ENCODE data around the gene RANGAP1.

RANGAP1 gene

DNA sequence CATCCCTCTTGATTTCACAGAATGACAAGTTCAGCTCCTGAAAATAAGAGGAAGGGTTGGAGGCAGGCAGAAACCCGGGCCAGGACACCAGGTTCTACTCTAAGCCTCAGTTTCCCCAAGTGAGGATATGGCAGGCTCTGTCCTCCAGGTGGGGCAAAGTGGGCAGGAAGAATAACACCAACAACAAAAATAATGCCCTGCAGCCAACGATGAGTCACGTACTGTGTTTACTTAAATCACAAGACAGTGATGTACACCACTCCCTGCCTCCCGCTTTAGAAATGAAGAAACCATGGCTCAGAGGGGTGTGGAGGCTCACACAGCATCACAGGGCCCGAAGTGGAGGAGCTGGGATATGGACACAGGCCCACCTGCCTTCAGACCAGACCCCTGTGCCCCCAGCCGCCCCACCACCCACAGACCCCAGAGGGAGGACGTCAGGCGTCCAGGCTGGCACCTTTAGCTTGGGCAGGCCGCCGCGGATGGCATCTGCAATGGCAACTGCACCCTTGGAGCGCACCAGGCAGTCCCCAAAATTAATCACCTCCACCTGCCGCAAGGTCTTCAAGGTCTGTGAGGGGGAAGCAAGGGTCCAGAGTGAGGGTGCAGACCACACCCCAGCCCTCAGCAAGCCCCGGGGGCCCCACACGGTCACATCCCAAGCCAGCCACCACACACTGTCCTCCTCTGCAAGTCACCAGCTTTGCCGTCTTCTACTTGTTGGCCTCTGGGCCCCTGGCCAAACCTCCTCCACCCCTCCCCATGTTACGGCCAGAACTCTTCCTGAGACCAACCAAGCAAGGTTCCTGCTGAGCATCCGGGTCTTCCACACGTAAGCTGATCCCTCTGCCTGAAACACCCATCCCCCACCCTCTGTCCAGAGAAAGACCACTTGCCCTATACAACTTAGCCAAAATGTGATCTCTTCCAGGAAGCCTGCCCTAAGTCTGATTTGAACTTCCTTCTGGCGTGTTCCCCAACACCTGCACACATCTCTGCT lies 29.4 kb downstream of the RANGAP1 start:
- DNase-seq, result no peak

DNA sequence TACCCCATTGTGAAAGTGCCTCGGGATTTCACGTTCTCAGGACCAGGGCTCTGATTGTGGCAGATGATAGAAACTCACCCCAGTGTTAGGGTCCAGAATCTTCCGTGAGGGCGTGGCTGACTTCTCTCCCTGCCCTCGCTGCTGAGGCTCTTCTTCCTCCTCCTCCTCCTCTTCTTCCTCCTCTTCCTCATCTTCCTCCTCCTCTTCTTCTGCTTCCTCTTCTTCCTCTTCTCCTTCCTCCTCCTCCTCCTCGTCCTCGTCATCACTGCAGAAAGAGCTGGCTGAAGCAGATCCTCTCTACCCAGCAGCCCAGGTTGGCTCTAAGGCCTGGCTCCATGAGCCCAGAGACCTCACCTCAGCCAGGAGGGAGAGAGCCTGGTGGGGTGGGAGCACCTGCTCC lies 31.8 kb downstream of the RANGAP1 start:
- no peak for DNase-seq

DNA sequence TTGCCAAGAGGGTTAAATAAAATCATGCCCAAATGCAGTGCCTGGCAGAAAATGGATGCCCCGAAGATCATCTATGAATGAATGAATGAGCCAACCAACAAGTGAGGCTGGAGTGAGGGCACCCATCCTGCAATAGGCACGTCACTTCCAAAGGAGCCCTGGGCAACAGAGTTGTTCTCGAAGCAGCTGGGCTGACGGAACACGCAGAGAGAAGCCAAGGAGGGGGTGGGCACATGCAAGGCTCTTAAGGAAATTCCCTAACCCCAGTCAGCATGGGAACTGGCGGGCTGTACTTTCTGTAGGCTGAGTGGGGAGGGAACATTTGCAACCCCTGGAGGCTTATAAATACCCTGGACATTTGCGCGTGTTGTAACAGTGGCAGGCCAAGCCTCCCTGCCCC lies 33.6 kb downstream of the RANGAP1 start:
- no peak for DNase-seq

DNA sequence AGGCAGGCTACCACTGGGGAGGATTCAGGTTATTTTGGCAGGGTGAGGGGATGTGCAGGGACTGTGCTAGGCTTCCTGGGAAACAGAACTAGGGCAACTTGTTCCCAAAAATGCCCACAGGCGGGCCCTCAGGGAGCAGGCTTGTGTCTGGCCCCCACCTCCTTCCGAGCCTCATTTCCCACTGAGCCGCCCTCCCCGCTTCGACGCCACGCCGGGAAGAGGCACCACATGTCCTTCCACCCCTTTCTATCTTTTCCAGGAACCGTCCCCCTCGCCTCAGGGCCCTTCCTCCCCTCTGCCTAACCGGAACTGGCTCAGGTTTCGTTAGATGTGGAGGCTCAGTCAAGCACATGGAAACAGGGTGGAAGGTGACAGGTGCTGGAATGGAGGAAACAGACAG lies 35.9 kb downstream of the RANGAP1 start:
- DNase-seq, result no peak

DNA sequence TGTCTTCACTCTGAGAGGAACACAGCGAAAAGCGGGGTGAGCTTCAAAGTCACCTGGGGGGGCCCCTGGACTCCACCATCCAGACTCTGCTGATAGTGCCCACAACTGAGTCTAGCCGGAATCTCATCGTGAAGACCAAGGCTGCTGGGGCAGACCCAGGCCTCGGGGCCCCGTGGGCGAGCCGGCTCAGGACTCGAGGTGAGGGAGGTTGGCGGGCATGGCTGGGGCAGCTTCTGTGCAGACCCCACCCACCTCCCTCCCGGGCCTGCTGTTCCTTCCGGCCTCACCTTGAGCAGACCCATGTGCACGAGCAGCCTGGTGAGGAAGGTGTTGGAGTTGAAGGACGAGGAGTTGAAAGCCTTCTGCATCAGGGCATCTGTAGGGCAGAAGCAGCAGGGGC lies 36.5 kb downstream of the RANGAP1 start:
- no peak for DNase-seq

DNA sequence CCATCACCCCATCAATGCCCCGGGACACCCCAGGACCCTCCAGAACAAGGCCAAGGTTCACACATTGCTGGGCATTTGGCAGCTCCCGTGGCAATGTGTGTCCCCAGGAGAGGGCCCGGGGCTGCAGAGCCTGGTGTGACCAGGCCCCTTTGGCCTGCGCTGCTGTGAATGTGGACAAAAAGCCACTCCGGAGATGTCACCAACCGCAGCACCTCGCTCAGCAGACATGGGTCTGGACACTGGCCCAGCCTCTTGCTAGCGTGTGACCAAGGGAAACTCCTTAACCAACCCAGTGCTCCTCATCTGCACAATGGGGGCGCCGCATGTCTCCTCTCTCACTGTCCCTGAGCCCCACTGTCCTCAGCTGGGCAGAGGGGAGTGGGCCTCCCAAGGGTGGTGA lies 37.2 kb downstream of the RANGAP1 start:
- DNase-seq, result no peak

DNA sequence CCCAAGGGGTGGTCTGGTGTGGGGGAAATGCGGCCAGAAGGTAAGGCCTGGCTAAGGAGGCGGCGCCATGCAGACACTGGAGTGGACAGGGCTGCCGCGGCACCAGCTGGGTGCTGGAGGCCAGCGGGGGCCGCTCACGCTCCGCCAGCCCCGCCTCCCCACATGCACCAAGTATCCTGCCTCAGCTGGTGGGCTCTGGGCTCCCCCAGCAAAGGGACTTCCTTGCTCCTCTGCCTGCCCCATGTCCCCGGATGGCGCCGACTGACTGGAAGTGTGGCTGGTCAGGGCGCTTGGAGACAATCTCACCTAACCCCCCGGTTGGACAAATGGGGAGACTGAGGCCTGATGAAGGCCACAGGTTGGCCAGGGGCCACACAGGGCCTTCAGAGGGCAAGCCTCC lies 37.7 kb downstream of the RANGAP1 start:
- no peak for DNase-seq

DNA sequence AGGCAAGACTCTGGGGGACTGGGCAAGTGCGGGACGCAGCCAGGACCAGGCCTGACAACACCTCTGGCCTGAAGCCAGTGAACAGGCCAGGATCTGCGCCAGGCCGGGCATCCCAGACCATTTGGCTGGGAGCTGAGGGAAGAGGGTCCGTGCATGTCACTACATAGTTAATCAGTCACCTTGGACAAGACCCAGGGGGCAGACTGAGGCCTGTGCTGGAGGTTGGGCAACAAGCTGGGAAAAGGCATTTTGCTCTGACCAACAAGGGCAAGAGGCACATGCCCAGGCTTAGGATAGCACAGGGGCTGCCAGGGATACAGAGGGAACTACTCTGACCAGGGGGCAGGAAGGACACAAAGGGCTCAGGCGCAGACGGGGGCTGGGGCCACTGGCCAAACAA lies 38.3 kb downstream of the RANGAP1 start:
- DNase-seq, result no peak

DNA sequence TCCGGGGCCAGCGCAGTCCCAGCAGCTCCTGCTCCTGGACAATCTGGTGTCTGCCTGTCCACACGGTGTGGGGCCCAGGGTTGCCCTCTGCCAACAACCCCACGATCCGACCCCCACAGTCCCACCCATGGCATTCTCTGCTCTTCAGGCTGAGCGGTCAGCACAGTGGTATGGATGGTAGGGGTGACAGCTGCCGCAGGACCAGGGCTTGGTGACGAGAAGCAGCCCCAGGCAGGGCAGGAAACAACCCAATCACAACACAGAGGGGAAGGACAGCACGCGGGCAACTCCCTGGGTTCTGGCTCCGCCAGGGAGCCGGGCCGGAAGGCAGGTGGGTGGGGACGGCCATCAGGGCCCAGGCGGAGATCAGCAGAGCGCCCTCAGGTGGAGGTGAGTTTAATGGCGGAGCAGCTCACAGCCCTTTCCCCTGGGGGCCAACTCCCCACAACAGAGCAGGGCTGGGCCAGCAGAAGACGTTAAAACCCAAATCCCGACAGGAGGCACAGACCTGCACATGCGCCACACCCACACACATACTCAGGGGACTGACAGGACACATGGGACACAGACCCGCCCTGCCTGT lies 40.0 kb downstream of the RANGAP1 start:
- DNase-seq, result no peak

DNA sequence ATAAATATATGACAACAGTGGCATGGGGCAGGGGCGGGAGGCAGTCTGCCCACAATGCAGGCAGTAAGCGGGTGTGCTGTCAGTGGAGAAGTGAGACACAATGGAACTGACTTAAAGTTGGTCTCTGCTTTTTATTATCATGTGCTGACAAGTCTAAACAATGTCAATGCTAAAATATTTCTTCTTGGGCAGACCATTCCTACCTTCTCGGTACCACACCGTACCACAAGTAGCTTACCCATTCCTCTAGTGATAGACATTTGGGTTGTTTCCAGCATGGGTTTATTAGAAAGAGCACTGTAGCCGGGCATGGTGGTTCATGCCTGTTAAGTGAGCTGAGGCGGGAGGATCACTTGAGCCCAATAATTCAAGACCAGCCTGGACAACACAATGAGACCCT lies 42.6 kb downstream of the RANGAP1 start:
- DNase-seq, result no peak

DNA sequence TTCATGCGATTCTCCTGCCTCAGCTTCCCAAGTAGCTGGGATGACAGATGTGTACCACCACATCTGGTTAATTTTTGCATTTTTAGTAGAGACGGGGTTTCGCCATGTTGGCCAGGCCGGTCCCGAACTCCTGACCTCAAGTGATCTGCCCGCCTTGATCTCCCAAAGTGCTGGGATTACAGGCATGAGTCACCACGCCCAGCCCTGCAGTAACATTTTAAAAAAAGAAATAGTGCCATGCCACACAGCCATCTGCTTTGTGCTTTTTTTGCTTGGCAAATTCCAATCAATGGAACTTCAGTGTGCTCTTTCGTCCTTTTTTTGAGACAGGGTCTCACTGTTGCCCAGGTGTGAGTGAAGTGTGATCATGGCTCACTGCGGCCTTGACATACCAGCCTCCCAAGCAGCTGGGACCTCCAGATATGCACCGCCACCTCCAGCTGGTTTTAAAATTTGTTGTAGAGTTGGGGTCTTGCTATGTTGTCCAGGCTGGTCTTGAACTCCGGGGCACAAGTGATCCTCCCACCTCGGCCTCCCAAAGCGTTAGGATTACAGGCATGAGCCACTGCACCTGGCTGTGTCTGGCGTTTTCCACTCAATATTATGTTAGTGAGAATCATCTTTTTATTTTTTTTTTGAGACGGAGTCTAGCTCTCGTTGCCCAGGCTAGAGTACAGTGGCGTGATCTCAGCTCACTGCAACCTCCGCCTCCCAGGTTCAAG lies 43.4 kb downstream of the RANGAP1 start:
- DNase-seq, result no peak

DNA sequence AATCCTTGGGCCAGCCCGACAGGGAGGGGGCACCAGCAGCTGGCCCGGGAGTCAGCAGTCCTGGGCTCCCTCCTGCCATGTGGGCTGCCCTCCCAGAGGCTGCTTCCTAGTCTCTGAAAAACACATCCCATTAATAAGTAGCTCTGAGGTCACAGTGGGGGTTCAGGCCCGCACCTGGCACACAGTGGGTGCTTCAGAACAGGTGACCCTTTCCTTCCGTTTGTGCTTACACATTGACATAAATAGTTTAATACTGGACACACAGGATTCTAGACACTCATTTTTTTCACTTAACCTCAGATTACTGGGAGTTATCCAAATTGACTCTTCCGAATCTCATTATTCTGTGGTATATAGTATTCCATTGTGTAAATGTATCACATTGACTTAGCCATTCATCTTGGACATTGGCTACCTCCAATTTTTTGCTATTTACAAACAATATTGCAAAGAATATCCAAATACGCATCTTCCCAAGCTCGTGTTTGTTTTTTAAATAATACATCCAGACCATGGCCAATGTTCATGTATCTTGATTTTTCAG lies 44.8 kb downstream of the RANGAP1 start:
- no peak for DNase-seq

DNA sequence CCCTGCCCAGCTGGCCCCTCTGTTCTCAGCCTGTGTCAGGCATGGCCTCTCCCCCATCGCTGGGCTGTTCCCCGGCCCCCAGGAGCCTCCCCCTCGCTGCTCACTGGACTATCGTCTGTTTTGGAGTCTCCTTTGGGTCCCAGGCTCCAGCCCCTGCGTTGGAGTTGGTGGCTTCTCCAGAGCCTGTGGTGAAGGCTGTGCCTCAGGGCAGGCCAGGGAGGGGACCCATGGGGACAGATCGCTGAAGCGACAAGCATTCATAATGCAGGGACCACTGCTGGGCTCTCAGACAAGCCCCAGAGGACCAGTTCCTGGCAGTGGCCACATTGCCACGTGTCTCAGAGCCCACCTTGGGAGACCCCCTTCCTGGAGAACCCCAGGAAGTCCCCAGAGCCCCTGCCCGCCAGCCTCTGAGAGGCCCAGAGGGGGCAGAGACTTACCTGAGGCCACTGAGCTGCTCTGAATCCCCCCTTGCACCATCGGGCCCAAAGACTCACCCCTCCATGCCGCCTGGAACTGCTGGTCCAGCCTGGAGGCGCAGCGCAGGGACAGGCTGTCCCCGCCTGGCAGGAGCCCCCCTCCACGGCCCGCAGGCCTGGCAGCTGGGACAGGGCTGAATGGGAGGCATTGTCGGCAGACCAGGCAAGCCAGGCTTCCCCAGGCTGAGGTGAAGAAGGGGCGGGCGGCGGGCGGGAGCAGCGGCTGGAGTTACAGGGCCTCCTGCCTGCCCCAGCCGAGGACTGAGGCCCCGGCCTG lies 45.4 kb downstream of the RANGAP1 start, which contains the start of gene CHADL:
Gene CHADL, minus strand, starts transcription at position 555 of the 756 bp plus-strand sequence. Its CDS starts 50 bp downstream, at position 505.
- no peak for DNase-seq

DNA sequence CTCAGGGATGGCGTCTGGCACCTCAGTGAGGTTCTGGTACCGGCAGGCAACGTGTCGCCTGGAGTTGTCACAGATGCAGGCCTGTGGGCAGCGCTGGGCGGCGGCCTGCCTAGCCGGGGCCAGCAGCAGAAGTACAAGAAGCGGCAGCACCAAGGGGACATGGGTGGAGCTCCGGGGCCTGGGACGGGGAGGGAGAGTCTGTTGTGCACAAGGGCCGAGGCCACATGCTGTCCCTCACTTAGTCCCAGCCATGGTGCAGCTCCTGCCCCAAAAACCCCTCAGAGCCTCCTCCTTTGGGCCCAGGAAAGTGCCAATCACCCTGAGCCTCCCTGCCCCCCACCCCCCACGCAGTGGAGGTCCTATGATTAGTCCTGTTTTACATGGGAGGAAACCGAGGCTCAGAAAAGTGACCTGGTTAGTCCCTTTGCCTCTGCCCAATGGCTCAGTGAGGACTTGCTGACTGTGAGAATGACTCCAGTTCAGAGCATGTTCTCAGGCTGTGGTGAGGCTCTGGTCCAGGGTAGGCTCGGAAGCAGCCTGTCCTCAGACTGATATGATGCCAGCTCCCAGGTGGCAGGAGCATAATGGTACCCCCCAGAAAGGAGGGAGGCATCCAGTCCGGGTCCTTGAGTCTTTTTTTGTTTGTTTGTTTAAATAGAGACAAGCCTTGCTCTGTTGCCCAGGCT lies 46.4 kb downstream of the RANGAP1 start:
- DNase-seq, result no peak

DNA sequence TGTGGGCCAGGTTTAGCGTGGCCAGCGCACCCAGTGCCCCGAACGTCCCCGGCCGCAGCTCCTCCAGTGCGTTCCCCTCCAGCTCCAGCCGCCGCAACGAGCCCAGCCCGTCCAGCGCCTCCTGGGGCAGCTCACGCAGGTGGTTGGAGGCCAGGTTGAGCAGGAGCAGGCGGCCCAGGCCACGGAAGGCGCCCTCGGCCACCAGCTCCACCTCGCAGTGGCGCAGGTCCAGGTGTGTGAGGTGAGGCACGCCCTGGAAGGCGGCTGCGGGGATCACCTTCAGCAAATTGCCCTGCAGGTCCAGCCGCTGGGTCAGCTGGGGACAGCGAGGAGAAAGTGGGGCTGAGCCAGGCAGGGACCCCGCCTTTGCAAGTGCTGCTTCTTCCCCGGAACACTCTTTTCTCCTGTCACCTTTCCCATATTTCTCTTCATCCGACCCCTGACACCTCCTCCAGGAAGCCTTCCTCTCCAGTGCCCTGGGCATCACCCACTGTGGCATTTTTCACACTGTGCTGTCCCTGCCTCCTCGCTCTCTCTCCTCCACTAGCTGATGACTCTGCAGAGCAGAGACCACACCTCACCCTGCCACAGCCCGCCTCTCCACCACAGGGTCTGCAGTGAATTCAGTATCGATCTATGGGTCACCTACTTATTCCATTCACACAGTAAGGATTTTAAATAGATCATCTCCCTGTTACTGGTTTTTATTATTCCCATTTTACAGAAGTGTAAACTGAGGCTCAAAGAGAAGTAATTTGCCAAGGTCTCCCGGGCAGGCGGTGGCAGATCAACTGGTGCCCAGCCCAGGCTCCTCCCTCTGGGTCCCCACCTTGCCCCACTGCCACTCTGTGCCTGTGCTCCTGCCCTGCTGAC lies 47.2 kb downstream of the RANGAP1 start:
- DNase-seq, result no peak

DNA sequence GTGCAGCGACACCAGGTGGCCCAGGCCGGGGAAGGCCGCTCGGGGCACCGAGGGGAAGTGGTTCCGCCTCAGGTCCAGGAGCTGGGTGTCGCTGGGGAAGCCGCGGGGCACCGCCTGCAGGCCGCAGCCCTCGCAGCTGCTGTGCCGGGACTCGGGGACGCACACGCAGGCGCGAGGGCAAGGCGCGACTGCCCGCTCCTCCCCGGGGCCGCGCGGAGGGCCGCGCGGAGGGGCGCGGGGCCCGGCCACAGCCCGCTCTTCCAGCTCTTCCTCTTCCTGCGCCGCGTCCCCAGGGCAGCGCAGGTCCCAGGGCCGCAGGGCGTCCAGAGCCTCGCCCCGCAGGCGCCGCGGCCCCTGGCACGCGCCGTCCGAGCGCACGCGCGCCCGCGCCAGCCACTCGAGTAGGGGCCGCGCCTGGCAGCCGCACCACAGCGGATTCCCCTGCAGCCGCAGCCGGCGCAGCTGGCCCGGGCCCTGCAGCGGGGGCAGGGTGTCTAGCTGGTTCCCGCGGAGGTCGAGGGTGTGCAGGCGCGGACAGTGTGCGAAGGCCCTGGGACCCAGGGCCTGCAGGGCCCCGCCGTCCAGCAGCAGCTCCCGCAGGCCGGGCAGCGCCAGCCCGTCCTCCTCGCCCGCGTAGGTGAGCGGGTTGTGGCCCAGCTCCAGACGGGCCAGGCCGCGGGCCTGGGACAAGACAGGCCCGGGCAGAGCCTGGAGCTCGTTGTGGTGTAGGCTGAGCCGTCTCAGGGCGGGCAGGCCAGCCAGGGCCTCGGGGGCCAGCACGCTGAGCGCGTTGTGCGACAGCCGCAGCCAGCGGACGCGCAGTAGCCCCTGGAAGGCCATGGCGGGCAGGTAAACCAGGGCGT lies 48.0 kb downstream of the RANGAP1 start:
- DNase-seq, result peak; percentile 61

DNA sequence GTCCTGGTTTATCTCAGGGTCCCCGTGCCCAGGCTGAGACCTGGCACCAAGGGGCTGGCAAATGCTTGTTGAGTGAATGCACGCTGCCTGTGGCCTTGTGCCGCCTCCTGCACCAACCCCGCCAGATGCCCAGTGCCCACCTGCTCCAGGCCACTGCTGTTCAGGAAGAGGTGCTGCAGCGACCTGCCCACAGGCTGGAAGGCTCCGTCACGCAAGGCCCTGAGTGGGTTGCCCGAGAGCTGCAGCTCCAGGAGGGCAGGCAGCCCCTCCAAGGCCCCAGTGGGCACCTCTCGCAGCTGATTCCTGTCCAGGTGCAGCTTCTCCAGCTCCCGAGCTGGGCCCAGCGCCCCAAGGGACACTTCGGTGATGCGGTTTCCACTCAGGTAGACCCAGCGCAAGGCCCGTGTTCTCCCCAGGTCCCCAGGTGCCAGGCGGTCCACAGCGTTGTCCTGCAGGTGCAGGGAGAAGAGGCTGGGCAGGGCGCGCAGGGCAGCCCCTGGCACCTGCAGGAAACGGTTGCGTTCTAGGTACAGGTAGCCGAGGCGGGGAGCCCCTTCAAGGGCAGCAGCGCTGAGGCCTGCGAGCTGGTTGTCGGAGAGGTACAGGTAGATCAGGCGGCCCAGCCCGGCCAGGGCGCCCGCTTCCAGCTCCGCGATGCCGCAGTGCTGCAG lies 48.8 kb downstream of the RANGAP1 start:
- DNase-seq, result no peak

DNA sequence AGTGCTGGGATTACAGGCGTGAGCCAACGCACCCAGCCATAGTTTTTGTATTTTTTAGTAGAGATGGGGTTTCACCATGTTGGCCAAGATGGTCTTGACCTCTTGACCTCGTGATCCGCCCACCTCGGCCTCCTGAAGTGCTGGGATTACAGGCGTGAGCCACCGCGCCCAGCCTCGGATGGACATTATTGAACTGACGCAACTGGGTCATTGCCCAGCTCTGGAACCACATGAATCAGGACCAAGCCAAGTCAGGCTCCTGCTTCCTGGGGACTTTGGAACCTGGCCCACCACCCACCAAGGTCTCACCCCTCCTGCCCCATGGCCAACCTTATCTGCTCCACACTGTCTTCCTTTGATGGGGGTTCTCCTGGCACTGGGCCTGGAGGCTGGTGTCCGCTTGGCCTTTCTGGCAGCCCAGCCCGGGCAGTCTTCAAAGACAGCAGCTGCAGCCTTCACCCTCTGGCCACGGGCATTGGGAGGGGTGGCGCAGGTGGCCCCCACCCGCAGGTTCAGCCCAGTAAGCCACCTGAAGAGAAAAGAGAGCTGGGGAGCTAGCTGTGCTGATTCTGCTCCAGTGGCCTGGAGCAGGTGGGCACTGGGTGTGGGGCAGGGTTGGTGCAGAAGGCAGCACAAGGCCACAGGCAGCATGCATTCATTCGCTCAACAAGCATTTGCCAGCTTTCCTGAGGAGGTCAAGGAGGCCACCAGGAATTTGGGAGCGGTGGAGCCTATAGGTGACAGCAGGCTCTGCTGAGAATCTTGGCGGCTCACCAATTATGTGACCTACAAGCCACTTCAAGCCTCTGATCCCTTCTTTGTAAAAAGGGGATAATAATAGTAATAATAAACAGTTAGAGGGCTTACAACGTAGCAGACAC lies 50.9 kb downstream of the RANGAP1 start:
- no peak for DNase-seq

Data from activated gamma-delta T cell (primary cell).